Limb (tissue), 2 donors: ENCODE measurements around the gene RNF144A.
"Not testable (repeated sequence)": the region's sequence is repeated elsewhere in the genome, so short reads cannot be mapped to it uniquely, and the experiment has no call there.

Experiments used
- DNase-seq, 2 donors: peaks; one replicate each; pipeline ENCODE4 v3.0.0-alpha.2; 2016; ENCODE audit errors: extremely low spot score in 2 of 2

The RNF144A gene

DNA sequence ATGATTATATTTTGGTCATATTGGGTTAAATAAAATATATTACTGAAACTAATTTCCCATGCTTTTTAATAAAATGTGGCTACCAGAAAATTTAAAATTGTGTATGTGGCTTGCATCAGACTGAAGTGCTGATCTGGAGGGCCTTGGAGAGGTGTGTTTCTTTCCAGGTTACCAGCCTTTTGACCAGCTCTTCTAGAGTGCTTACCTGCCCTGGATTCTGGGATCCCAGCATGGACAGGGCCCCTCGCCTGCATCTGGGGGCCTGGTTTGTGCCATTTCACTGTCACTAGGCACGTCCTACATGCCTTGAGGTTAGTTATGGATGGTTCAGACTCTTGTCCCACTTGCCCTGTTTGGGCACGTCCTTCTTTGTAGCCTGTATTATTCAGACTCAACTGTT lies 10.5 kb downstream of the RNF144A start:
- no peak for DNase-seq

DNA sequence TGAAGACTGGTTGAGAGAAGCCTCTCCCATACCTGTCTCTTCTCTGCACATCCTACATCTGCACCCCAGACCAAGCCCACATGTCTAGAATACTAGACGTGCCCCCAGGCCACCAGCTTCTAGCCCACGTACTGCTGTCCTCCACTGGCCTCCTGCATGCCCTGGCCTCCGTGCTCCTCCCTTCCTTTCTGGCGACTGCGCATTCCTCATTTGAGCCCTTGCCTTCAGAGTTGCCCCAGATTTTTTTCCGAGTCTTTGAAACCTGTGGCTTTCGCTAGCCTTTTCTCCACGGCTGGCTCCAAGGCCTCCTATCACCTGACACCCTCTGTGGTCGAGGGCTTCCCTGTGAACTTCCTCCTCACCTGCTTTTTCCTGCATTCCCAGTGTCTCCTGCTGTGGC lies 11.2 kb downstream of the RNF144A start:
- DNase-seq: no peak

DNA sequence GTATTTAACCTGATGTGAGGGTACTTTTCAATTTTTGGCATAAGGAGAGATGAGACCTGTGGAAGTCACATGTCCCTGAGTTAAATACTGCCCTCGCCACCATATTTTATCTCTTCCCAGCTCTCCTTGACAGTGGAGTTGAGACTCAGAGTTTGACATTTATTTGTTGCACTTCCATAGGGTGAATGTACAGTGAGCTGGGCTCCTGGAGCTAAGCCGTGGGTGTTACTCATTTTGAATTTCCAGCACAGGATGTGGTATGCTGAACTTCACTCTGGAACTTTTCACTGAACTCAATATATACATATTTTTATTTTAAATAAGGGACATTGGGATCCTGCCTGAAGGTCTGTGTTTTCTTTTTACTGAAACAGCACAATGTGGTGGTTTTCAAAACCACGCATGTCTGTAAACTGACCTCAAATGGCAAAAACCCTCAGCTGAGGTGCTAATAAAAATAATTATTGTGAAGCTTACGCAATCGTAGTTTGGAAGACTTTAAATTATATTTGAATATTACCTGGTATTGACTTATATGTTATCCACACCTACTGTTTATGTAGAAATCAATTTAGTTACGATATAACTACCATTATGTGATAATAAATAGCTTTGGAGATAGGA lies 12.1 kb downstream of the RNF144A start:
- DNase-seq: no peak

DNA sequence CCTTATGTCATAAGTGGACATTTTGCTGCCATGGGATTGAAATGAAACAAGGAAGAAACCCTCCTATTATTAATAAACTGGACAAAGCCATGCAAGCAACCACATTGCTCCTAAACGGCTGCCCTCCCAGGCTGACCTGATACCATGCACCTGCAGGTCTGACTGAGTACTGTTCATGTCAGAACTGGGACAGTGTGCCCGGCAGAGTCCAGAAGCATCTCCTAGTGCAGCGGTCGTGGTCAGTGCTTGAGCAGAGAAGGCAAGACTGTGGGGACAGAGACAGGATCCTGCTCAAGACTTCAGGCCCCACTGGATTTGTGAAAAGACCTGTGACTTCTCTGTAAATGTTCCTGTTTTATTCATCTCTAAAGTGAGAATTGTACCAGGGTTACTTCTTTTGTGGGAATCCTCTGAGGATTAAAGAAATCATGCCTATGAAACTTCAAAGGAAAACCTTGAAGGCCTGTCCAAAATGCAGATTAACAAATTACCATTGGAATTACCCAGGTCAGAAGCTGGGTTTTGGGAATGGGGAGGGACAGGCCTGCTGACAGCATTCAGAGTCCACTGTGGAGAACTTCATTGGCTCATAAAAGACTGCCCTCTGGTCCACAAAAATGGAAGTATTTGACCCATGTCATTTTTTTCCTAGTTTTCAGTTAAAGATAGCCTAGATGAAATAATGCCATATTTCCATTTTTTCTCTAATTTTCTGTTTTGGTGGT lies 13.9 kb downstream of the RNF144A start:
- no peak for DNase-seq

DNA sequence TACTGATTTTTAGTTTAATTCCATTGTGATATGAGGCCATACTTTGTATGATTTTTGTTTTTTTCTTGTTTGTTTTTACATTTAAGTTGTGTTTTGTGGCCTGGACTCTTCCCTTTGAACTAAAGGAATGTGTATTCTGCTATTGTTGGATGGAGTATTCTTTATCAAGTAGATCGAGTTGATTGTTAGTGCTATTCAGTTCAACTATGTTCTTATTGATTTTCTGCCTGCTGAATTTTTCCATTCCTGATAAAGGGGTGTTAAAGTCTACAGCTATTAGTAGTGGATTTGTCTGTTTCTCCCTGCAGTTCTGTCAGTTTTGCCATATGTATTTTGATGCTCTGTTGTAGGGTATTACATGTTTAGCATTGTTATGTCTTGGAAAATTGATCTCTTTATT lies 14.5 kb downstream of the RNF144A start:
- no peak for DNase-seq

DNA sequence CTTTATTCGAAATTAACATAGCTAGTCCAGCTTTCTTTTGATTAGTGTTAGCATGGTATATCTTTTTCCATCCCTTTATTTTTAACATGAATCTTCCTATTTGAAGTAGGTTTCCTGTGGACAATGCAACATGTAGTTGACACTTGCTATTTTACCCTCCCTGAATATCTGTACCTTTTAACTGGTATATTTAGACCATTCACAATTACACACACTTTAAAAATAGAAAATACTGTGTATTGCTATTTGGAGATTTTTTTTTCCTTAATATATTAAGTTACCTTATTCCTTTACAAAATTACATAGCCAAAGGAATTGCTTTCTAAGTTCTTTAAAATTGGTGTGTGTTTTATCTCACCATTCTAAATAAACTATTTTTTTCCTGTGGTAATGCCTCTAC lies 15.0 kb downstream of the RNF144A start:
- DNase-seq: no peak

DNA sequence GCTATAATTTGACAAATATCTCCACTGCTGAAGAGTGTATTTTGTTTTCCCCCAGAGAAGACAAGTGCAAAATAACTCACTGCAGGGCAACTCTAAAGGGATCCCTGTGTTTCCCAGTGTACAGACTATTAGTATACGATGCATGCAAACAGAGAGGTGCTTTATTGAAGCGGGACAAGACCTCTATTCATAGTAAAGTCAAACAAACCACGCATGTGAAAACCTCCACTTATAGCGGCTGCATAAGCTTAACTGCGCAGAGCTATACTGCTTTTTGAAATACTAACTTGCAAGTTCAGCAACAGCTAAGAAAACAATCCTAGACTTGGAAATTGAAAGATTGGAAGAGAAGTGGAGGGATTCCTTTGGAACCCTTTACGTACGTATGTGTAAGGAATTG lies 15.6 kb downstream of the RNF144A start:
- no peak for DNase-seq

DNA sequence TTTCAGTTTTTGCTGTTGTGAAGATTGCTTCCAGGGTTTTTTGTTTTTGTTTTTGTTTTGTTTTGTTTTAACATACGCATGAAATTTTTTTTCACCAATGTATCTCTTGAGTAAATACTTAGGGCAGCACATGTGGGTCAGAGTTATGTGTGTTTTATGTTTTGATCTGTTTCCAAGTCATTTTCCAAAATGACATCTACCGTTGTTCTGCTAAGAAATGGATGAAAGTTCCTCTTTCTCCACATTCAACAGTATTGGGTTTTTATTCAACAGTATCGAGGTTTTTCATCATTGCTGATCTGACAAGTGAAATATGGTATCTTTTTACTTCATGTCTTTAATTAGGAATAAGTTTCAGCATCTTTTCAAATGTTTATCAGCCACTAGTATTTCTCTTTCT lies 16.7 kb downstream of the RNF144A start:
- no peak for DNase-seq

DNA sequence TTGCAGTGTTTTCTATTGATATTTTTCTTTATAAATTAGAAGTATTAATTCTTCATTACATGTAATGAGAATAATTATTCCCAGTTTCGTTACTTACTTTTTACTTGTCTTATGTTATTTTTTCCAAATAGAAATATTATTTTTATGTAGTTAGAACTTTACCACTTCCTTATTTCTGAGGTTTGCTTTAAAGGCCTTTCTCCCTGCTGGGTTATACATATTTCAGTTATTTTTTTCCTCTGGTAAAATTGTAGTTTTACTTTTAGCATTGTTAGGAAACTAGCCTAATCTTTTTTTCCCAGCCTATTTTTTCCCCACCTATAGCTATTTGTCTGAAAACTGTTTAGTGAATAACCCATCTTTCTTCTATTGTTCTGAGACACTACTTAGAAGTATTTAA lies 17.1 kb downstream of the RNF144A start:
- no peak for DNase-seq

DNA sequence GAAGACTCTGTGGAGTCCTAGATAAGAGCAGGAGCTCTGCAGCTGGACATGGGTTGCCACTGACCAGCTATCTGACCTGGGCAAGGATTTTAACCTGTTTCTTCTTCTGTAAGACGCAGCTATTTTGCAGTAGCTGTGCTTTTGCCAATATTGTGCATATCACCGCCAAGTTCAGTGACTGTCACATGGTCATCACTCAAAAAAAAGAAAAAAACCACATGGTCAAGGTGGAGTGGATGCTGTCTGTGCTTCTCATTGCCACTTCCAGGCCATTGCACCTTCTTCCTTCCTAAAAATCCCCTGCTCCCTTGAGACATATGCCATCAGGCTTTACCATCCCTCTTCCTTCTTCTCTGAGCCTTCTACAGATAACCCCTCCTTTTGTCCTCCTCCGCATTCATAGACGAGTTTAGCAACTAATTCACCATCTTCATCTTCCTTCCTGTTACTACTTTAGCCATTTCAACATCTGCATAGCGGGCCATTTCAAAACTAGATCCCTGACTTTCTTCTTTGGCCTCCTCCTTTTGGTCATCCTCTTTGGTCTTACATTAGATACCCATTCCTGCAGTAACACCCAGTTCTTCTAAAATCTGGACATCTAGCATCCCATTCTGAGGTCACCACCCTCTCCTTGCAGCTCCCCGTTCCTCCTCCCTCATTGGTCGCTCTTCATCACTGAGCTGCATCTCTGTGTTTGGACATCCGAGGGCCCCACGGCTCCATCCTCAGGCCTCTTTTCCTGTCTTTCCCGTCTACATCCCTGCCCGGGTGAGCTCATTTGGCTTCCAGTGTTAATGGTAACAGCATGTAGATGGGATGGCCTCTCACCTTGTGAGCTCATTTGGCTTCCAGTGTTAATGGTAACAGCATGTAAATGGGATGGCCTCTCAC lies 17.8 kb downstream of the RNF144A start:
- peak in 1 of 2 donors; percentile 2 for DNase-seq

DNA sequence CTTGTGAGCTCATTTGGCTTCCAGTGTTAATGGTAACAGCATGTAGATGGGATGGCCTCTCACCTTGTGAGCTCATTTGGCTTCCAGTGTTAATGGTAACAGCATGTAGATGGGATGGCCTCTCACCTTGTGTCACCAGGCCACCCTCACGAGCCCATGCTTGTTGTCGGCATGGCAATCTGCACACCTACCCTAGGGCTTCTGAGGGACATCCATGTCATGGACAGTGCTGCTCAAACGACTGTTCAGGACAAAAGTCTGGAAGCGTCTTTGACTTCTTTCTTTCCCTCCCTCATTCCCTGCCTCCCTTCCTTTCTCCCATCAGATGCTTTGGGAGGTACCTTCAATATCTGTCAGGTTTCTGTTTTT lies 18.4 kb downstream of the RNF144A start:
- DNase-seq: not testable (repeated sequence)

DNA sequence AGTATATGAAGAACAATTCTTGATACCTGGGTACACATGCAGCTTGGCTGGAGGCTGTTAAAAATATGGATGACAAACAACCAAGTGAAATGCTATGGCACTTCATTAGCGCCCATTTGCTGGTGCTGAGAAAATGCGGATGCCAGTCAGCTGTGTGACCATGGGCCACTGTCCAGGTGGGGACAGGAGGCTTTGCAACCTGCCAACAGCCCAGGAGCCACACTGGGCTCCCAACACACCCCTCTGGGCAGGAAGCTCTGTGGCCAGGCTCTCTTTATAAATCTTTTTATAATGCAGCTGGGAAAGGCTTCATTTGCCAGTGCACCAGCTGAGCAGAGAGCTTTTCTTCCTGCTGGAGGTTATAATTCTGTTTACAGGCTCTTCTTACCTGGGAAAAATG lies 19.9 kb downstream of the RNF144A start:
- DNase-seq: peak in 1 of 2 donors; percentile 17

DNA sequence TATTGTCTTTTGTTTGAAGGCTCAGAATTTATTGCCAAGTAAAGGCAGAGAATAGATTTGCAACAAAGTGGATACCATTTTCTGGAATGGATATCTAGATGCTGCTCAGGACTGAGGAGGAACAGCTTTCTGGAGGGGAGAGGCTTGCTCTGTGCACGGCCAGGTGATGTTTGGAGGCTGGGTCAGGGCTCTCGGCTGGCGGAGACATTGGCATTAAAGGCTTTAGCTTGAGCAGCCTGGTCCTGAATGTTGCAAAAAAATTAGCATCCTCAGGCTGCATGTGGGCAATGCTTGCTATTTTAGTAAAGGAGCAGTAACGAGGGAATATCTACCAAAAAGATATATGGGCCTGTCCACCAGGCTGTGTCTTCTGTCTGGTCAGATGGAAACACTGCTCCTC lies 20.4 kb downstream of the RNF144A start:
- no peak for DNase-seq

DNA sequence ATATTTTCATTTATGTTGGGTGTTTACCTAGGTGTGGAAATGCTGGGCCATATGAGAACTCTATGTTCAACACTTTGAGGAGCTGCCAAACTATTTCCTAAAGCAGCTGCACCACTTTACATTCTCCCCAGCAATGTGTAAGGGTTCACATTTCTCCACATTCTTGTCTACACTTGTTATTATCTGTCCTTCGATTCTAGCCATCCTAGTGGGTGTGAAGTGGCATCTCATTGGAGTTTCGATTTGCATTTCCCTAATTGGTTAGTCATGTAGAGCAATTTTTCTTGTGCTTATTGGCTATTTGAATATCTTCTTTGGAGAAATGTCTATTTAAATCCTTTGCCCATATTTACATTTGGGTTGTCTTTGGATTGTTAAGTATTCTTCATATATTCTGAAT lies 21.9 kb downstream of the RNF144A start:
- no peak for DNase-seq

DNA sequence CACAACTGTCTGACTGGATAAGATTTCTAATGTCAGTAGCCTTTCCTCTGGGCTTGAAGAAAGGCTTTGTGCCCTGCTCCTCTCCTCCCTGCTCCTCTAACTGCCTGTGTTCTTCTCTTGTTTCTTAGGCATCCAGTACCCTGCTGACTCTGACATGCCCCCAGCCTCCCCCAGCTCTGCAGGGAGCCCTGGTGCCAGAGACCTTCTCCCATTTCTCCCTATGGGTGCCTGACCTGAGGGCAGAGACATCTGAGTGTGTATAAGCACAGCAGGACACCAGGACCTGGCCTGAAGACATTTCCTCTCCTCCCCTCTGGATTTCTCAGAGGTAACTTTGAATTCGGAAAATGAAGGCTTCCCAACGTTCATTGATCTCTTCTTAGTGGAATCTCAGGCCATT lies 23.6 kb downstream of the RNF144A start:
- DNase-seq: no peak

DNA sequence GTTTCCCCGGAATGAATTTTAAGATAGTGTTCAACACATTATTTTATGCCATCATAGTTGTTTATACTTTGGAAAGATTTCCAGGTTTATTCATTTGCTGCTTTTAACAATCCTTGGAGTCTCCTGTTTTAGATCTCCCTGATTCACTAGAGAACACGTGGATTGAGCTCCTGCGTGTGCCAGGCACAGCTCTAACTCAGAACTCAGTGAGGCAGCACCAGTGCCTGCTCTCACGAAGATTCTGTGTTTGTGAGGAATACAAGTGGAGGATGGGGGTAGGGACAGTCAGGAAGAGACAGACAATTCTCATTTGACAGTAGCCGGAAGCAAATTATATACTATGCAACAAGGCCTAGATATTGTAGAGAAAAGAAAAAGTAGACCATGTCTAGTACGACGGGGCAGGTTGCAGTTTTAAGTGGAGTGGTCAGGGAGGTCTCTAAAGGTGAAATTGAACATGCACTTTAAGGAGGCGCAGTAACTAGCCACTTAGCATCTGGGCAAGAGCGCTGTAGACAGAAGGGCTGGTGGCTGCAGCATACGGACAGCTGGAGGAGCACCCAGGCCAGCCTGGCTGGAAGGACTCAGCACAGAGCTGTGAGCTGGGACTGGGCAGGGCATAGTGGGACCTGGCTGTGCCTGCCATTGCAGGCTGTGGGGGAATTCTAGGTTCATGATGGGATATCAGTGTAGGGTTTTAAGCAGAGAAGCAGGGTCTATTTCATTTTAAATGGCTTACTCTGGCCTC lies 24.3 kb downstream of the RNF144A start:
- no peak for DNase-seq

DNA sequence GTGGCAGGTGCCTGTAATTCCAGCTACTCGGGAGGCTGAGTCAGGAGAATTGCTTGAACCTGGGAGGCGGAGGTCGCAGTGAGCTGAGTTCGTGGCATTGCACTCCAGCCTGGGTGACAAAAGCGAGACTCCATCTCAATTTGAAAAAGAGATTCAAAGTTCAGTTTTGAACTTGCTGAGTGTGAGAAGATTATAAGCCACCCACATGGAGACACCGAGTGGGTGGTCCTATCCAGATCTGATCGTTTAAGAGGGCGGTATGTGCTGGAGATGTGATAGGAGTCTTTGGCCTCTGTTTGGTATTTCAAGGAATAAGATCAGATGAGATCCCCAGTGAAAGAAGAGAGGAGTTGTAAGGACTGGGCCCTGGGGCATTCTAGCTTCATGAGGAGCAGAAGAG lies 25.6 kb downstream of the RNF144A start:
- no peak for DNase-seq

DNA sequence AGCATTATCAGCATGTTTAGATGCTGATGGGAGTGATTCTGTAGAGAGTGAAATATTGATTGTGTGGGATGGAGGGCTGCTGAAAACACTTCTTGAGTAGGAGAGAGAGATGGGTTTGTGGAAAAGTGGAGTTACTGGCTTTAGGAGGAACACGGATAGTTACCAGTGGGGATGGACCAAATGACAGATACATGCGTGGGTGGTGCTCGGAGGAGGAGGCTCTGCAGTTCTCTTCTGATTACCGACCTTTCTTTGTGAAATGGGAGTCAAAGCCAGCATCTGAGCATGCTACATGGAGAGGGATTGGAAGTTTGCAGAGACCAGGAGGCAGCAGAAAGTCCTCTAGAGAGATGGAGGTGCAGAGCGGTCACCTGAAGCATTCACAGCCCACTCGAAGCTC lies 26.3 kb downstream of the RNF144A start:
- no peak for DNase-seq

DNA sequence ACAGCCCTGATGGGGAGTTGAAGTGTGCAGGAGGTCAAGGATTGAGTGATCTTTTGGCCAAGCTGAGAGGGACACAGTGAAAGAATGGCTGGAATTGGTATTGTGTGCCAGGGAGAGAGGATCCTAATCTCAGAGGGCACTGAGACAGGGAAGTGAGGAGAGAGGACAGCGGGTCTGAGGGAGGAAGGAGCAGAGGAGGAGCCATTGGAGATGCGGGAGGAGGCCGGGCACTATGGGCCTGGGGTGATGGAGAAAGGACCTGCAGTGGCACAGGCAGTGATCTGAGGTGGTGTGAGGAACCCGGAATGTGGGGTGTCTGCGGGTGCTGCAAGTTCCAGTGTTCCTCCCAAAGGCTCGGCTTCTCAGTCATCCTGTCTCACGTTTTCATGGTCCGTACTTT lies 26.8 kb downstream of the RNF144A start:
- DNase-seq: no peak

DNA sequence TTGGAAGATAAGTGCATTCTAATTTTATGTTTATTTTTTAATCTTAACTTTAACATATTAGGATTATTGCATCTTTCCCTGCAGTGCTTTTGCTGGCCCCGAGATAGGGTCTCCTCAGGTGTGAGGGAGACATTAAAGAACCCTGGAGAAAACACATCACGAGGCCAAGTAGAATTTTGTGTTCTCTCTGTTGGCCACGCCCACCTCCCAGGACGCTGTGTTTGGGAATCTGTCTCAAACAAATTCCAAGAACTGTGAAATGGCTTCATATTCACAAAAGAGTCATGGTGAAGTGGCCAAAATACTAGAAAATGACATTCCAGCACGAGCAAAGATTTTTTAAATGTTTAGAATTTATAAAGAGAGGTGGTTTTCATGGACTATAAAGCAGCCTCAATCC lies 27.3 kb downstream of the RNF144A start:
- no peak for DNase-seq

DNA sequence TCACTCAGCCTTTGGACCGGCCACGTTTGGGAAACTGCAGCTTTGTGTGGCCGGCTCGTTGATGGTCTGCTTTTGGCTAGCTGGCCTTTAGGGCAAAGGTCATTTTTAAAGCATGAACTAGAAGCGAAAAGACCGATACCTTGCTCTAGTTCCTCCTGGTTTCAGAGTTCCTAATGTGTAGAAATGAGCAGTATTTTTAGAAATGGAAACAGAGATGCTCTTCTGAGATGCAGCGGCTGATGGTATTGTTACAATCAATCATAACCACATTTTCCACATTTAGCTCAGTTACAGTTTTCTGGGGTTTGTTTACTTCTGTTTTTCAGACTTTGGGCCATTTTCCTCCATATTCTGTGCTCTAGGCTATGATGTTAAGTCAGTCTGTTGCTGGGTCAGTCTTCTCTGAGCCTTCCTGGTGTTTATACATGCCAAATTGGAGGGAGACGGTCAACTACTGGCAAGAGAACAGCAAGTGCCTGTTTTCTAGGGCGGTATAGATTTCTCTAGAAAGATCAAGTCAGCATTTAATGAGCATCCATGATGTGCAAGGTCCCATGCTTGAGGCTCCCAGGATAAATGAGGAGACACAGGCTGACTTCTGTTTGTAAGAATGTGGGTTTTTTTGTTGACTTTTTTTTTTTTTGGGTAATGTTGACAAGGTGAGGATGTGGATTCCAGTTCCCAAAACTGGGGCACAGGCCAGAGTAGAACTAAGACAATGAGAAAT lies 28.0 kb downstream of the RNF144A start:
- no peak for DNase-seq
